GM21619 (cell line): ENCODE measurements around the gene NBDY.

Experiments used
- ATAC-seq: cut with Tn5 transposase; IDR thresholded peaks from one replicate; pipeline ENCODE4 v1.9.1; 2021; ENCODE audit not compliant: unreplicated experiment

Gene NBDY

DNA sequence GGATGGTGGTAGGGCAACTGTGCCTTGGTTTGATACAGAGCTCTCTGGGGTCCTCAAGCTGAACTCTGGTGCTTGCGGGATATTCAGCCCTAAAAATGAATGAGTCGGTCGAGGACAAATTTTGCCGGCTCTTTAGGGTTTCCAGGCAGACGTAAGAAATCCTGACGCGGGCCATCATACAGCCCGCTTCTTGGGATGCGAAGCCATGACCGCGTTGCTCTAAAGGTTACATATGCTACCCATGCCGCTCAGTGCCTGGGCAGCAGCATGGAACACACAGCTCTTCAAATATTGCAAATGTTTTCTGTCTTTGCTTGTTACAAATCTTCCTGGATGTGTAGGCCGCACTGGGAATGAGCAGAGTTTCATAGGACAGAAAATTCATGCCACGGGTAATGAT is 55.6 kb downstream of the NBDY start:
- no peak for ATAC-seq

DNA sequence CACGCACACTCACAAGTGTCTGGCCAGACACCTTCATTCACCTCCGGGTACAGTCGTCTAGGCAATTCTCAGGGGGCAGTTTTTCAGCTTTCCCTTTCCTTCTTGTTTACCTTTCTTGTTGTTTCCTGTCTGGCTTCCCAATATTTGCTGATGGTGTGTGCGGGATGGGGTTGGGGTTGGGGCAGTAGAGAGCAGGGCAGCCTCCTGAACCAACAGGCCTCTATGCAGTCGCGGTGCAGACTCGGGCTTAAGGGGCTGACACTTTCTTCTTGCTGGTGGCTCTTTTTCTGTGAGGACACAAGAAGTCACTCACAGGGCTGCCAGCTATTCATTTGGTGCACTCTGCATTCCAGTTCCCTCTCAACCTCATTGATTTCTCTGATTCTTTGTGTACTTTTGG is 56.4 kb downstream of the NBDY start:
- no peak for ATAC-seq

DNA sequence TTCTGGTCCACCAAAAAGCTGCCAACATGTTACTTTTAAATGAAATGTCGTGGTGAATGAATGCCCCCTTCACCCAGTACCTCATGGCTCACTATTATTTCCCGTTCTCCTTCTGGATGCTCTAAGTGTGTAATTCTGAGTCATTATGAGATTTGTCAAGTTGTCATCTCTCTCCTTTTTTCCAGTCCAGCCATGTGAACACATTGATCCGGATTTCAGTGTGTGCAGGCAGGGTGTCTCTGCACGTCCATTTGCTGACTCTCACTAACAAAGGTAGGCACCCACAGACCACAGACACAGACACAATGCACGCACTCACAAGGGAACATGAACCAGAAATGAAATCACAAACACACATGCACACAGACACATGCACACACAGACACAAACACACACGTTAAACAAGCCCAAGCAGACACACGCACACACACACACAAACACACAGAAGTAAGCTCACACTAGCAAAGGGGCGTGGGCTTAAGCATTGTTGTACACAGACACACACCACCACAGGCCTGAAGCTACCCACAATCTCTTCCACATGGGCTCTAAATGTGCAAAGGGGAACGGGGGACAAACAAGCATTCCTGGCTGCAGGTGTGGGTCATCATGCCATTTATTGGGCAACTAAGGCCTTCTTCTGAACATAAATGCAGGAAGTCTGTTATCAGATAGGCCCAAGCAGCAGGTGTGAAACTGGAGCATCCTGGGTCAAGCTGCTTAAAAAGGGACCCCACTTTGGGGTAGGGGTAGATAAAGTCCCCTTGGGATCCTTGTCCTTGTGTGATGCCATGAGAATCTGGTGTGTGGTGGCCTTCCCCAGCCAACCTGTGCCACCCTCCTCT is 58.1 kb downstream of the NBDY start:
- no peak for ATAC-seq

DNA sequence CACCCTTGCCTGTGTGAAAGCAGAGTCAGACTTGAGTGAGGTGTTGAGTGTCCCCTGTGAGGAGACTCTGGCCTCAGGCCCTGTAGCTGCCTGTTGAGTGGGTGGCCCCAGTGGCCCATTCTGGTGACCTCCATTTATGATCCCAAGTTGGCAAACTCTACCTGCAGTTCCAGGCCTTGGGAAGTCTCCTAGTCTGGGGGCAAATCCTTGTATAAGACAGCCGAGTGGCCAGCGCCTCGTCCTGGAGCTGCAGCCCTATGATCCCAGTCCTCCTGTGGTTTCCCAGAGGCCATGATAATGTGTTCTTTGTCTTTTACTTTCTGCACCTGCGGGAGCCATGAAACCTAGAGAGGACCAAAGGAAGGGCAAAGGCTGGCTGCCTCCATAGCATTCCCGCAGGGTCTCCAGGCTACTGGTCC is 58.7 kb downstream of the NBDY start:
- no peak for ATAC-seq

DNA sequence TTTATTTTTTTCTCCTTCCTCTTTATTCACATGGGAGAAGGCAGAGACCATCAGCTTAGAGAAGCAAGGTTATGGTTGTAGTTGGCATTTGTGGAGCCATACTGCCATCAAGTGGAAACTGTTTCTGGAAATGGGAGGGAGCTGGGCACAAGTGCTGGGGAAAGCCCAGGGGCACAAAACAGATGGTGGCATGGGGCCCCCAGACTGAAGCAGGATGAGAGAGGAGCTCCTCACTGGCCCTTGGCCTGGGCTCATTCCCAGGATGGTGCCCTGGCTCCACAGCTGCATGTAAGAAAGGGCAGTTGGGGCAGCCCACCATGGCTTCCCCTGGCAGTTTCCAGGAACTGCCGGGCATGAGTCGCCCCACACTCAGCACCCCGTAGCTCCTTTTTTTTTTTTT is 59.2 kb downstream of the NBDY start:
- no peak for ATAC-seq

DNA sequence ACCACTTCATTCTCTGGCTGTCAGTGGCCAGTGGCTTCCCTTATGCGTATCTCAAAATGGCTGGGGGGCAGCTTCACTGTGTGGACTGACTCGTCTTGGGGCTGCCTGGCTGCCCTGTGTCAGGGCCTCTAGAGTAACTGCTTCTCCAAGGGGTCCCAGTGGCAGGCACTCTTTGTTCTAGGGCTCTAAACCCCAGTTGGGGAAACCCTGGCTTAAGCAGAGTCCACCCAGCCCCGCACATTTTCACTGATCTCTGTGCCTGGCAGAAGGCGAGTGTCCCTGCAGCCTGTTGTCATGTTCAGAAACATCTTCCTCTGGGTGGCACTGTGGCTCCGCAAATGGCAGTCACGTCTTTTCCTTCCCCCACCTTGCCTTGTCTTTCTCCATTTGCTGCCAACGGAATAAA is 59.7 kb downstream of the NBDY start:
- ATAC-seq = no peak

DNA sequence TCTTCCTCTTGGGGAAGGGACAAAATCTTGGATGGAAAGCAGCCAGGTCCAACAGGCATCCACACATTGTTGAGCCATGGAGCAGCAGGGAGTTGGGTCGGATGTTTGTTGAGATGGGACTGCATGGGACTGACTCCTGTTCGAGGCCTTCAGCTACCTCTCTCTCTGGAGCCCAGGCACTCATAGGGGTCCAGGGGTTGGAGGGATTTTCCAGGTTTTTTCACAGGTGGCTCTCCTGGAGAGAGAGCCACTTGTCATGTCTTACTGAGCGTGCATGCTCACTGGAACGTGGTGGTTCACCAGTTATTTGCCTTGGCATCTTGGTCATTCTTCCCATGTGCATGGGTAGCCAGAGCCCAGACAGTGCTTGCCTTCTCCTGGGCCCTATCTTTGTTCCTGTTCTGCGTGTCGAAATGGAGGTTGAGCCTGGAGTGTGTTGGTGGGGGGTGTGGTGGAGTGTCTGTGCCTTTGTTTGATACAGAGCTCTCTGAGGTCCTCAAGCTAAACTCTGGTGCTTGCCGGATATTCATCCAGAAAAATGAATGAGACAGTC is 60.6 kb downstream of the NBDY start:
- ATAC-seq = no peak

DNA sequence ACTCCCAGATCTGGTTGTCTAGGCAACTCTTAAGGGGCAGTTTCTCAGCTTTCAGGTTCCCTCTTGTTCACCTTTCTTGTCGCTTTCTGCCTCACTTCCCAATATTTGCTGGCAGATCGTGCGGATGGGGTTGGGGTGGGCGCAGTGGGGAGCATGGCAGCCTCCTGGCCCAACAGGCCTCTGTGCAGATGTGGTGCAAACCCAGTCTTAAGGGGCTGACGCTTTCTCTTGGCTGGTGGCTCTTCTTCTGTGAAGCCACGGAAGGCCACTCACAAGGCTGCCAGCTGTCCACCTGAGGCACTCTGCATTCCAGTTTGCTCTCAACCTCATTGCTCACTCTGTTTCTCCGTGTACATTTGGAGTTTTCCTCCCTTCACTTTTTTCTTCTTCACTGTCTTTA is 61.7 kb downstream of the NBDY start:
- ATAC-seq = no peak

DNA sequence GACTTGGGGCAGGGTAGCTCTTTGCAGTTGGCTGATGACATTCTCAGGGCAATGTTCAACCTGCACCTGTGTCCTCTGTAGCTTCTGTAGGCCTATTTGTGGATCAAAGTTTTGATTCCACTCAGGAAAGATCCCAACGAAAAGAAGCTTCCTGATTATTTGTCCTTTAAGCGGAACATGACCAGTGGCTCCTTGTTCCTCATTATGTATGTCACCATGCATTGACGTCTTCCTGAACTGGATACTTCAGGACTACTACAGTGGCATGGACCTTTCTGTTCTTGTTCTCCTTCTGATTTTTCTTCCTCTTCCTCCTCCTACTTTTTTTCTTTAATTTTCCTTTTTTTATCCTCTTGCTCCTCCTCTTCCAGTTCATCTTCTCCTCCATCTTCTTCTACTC is 62.4 kb downstream of the NBDY start:
- no peak for ATAC-seq

DNA sequence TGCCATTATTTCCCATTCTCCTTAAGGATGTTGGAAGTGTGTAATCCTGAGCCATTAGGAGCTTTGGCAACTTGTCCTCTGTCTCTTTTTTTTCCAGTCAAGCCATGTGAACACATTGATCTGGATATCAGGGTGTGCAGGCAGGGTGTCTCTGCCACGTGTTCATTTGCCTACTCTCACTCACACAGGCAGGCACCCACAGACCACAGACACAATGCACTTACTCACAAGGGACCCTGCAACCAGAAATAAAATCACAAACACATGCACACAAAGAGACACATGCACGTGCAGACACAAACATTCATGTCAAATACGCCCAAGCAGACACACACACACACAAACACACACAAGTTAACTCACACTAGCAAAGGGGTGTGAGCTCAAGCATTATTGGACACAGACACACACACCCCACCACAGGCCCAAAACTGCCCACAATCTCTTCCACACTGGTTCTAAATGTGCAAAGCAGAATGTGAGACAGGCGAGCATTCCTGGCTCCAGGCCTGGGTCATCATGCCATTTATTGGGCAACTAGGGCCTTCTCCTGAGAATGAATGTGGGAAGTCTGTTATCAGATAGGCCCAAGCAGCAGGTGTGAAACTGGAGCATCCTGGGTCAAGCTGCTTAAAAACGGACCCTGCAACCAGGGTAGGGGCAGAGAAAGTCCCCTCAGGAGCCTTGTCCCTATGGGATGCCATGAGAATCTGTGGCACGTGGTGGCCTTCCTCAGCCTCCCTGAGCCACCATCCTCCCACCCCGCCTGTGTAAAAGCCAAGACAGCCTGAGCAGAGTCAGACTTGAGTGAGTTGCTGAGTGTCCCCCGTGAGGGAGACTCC is 63.4 kb downstream of the NBDY start:
- ATAC-seq = no peak

DNA sequence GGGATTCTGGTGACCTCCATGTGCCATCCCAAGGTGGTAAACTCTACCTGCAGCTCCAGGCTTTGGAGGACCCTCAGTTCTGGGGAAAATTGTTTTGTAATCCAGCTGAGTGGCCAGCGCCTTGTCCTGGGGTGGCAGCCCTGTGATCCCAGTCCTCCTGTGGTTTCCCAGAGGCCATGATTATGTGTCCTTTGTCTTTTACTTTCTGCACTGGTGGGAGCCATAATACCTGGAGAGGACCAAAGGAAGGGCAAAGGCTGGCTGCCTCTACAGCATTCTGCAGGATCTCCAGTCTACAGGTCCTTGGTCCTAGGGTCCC is 64.0 kb downstream of the NBDY start:
- no peak for ATAC-seq

DNA sequence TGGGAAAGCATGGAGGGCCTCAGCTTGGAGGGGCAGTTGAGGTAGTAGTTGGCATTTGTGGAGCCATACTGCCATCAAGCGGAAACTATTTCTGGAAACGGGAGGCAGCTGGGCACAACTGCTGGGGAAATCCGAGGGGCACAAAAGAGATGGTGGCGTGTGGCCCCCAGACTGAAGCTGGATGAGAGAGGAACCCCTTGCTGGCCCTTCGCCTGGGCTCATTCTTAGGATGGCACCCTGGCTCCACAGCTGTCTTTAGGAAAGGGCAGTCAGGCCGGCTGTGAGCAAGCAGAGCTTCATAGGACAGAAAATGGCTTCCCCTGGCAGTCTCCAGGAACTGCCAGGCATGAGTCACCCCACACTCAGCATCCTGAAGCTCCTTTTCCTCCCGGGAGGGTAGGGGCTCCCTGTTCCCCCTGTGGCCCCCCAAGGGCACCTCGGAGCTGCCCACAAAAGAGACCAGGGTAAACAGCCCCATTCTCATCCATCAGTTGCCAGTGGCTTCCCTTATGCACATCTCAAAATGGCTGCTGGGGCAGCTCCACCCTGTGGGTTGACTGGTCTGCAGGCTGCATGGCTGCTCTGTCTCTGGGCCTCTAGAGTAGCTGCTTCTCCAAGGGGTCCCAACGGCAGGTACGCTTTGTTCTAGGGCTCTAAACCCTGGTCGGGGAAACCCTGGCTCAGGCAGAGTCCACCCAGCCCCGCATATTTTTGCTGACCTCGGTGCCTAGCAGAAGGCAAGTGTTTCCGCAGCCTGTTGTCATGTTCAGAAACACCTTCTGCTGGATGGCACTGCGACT is 64.7 kb downstream of the NBDY start:
- ATAC-seq = no peak

DNA sequence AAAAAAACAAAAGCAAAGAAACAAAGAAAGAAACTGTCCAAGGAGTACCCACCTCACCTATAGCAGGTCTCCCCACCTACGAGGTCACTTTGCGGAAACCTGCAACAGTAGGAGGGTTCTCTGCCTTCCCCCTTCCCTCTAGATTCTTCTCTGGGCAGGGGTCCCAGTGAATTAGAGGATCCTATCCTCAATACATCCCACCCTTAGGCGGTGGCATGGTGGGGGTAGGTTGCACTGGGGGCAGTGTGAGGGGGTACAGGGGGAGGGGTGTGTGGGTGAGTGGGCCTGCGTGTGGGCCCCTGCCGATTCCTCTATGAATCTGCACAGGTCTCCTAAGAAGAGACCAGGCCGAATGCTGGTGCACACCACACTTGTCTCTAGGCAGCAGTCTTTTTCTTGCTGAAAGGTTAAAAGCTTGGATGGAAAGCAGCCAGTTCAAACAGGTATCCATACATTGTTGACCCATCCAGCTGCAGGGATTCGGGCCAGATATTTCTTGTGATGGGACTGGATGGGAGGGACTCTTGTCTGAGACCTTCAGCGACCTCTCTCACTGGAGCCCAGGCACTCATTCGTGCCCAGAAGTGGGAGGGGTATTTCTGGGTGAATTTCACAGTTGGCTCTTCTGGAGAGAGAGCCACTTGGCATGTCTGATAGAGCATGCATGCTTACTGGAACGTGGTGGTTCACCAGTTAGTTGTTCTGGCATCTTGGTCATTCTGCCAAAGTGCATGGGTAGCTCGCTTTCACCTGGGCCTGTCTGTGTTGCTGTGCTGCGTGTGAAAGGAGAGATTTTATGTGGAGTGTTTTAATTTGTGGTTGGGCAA is 65.6 kb downstream of the NBDY start:
- ATAC-seq = no peak

DNA sequence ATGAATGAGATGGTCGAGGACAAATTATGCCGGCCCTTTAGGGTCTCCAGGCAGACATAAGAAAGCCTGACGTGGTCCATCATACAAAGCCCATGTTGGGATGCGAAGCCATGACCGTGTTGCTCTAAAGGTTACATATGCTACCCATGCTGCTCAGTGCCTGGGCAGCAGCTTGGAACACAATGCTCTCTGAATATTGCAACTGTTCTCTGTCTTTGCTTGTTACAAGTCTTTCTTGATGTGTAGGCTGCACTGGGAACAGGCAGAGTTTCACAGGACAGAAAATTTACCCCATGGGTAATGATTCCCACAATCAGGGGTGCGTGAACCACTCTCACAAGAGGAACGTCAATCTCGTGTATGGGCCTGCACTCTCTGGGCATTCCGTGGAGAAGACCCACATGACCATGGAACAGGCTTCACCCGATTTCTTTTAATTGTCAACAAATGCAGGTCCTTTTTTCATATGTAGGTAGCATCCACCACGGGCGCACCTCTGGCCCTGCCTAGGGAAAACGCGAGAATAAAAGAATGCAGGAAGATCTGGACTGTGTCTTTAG is 66.3 kb downstream of the NBDY start:
- no peak for ATAC-seq

DNA sequence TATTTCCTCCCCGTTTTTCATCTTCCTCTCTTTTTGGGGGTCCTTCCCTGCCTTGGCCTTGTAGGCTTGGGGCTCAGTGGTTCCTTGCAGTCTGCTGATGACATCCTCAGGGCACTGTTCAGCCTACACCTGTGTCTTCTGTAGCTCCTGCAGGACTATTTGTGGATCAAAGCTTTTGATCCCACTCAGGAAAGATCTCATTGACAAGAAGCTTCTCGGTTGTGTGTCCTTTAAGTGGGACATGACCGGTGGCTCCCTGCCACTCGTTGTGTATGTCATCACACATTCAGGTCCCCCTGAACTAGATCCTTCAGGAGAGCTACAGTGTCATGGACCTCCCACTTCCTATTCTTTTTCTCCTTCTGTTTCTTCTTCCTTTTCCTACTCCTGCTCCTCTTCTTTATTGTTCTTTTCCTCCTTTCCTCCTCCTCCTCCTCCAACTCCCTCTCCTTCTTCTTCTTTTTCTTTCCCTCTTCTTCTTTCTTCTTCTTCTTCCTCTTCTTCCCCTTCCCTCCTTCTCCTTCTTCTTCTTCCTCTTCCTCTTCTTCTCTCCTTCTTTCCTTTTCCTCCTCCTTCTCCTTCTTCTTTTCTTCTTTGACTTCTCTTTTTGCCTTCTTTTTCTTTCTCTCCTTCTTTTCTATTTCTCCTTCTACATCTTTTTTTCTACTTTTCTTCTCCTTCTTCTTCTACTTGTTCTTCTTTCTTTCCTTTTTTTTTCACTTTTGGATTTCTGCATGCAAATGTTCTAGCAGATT is 67.8 kb downstream of the NBDY start:
- ATAC-seq = no peak

DNA sequence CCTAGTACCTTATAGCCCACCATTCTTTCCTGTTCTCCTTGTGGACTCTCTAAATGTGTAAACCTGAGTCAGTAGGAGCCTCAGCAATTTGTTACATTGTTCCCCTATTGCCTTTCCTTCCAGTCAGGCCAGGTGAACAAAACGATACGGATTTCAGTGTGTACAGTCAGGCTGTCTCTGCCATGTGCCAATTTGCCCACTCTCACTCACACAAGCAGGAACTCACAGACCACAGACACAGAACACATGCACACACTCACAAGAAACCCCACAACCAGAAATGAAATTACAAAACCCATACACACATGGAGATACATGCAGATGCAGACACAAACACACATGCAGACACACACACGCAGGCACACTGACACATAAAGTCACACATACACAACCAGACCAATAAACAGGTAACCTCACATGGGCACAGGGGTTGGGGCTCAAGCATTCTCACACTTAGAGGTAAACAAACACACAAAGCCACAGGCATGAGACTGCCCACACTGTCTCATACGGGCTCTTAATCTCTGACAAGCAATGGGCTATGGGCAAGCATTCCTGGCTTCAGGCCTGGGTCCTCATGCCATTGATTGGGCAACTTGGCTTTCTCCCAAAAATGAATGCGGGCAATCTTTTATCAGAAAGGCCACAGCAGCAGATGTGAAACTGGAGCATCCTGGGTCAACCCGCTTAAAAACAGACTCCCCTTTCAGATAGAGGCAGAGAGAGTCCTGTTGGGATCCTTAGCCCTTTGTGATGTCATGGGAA is 68.7 kb downstream of the NBDY start:
- ATAC-seq = no peak

DNA sequence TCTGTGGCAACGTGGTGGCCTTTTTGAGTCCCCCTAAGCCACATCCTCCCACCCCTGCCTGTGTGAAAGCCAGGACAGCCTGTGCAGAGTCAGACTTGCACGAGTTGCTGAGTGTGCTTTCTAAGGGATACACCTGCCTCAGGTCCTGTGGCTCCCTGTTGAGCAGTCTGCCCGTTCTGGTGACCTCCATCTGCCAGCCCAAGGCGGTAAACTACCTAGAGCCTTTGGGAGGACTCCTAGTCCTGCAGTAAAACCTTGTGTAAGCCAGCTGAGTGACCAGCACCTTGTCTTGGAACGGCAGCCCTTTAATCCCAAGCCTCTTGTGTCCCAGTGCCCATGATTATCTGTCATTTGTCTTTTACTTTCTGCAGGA is 69.3 kb downstream of the NBDY start:
- no peak for ATAC-seq

DNA sequence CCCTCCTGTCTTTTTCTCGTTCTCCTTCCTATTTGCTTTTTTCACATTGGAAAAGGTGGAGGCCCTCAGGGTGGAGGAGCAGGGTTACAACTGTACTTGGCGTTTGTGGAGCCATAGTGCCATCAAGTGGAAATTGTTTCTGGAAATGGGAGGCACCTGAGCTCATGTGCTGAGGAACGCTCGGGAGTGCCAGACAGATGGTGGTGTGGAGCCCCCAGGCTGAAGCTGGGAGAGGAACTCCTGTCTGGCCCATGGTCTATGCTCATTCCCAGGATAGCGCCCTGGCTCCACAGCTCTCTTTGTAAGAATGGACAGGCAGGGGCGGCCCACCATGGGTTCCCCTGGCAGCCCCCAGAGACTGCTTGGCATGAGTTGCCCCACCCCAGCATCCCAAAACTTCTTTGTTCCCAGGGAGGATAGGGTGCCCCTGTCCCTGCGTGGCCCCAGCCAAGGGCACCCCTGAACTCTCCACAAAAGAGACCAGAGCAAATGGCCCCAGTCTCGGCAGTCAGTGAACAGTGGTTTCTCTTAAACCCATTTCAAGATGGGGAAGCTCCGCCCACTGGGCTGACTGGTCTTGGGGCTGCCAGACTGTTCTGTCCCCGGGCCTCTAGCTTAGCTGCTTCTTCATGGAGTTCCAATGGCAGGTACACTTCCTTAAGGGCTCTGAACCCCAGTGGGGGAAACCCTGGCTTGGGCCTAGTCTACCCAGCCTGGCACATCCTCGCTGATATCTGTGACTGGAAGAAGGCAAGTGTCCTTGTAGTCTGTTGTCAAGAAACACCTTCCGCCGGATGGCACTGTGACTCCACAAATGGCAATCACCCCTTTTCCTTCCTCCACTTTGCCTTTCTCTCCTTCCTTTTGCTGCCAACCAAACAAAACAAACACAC is 70.1 kb downstream of the NBDY start:
- ATAC-seq = no peak
